SKM-1 (cell line): Measurements from ENCODE around the gene KCNAB2.
"Not testable (repeated sequence)": the region's sequence is repeated elsewhere in the genome, so short reads cannot be mapped to it uniquely, and the experiment has no call there.

Source experiments
- DNase-seq: peaks from one replicate; lab custom pipeline; 2025; ENCODE audit not compliant: unreplicated experiment; lab: John Stamatoyannopoulos, UW

Gene KCNAB2

GRCh38 chr1:6009120-6010040 is 36.3 kb upstream of the KCNAB2 start:
- no peak for DNase-seq

DNA sequence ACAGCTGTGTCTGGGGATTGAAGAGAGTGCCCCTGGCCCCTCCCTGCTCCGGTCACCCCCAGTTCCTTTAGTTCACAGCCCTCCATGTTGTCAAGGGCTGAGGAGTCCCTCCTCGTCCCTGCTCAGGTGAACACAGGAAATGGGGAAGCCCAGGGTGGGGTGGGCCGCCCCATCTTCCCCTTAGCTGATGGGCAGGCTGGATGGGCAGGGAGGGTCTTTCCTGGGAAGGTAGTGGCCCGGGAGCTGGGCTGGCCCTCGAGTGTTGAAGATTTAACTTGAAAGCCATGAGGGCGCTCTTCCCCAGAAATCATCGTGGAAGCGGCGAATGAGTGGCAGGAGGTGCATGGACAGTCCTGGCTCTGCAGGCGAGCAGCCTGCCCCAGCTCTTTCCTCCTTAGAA is 35.1 kb upstream of the KCNAB2 start:
- no peak for DNase-seq

DNA sequence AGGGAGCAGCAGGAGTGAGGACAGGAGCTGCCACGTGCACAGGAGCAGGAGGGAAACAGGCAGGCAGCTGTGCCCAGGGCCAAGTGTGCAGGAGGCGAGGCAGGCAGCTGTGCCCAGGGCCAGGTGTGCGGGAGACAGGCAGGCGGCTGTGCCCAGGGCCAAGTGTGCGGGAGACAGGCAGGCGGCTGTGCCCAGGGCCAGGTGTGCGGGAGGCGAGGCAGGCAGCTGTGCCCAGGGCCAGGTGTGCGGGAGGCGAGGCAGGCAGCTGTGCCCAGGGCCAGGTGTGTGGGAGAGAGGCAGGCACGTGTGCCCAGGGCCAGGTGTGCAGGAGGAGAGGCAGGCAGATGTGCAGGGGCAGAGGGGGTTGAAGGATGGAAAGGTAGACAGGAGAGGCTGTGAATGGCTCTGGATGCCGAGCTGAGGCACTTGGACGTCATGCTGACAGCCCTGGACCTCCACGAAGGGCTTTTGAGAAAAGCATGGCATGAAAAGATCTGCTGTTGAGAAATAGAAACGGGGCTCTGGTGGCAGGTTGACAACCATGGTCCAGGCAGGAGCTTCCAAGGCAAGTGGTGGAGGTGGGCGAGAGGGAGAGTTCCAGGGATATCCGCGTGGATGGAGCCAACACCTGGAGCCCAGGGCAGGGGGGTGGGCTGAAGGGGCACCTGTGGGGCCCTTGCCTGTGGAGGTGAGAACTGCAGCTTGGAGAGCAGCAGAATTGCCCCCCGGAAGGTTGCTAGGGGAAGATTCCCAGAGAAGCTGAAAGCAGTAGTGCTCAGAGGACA is 34.3 kb upstream of the KCNAB2 start:
- no peak for DNase-seq

DNA sequence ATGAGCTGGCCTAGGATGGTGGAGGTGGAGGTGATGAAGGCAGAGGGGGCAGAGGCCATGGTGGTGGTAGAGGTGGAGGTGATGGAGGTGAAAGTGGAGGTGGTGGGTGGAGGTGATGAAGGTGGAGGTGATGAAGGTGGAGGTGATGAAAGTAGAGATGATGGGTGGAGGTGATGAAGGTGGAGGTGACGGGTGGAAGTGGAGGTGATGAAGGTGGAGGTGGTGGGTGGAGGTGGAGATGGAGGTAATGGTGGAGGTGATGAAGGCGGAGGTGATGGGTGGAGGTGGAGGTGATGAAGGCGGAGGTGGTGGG is 33.8 kb upstream of the KCNAB2 start:
- no peak for DNase-seq

DNA sequence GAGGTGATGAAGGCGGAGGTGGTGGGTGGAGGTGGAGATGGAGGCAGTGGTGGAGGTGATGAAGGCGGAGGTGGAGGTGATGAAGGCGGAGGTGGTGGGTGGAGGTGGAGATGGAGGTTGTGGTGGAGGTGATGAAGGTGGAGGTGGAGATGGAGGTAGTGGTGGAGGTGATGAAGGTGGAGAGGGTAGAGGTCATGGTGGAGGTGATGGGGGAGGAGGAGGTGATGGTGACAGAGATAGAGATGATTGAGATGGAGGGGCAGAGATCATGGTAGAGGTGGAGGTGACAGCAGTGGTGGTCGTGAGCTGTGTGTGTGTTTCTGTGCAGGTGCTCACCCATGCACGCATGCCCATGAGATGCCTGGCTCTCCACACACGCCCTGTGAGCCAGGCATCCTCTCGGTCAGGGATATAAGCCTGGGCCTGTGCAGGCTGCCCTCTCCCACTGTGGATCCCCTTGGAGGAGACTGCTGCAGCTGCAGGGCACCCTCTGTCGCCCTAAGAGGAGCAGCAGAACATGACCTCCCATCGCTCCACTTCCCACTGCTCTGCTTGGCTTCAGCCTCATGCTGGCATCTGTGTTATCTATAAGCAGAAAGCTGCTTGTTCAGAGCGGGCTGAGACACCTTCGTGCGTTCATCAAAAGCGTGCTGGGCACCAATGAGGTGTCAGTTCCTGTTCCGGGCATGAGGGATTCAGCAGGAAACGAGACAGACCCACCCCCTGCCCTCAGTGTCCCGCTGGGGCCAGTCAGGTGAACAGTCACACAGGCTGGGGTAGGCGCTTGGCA is 33.0 kb upstream of the KCNAB2 start:
- no peak for DNase-seq

- no peak for DNase-seq
Observed at GRCh38 chr1:6013491-6013890, 32.2 kb upstream of the KCNAB2 start.

DNA sequence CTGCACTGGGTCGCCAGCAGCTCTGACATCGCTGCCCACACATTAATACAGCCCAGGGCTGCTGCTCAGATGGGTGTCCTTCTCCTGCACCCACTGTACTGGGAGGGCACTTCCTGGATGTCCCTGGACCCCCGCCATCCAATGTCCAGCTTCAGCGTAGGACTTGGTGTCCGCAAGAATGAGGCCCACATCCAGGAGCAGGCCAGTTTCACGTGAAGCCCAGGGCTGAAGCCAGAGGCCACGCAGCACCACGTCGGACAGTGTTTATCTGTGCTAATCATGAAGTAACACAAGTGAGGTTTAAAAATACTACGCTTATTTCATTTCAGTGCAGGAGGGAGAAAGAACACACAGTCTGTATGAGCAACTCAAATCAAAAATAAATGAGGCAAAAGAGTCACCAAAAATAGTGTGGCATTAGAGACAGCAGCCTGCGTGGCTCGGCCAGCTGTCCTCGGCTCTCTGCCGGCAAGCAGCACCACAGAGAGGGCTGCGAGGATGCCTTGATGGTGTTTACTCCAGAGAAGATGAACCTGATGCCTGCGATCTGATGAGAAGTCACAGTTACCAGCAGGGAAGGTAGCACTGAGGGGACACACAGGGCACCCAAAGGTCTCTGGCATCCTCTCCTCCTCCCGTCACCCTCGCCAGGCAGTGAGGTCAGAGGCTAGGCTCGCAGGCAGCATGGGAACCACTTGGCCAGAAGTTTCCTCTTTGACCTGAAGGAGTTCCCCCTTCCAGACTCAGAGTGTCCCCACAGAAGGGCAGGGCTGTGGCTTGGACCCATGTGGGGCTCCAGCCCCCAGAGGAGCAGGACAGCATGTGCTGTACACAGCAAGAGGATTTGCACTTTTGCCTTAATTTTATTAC is 31.3 kb upstream of the KCNAB2 start:
- DNase-seq, result peak; percentile 18

GRCh38 chr1:6016191-6016865 is 29.4 kb upstream of the KCNAB2 start:
- no peak for DNase-seq

DNA sequence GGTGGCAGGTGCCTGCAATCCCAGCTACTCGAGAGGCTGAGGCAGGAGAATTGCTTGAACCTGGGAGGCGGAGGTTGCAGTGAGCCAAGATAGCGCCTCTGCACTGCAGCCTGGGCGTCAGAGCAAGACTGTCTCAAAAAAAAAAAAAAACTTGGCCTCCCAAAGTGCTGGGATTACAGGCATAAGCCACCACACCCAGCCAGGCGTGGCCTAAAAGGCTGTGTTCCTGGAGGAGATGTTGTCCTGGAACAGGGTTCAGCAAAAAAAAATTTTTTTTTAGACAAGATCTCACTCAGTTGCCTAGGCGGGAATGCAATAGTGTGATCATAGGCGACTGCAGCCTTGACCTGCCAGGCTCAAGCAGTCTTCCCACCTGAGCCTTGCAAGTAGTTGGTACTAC is 28.0 kb upstream of the KCNAB2 start:
- DNase-seq, result not testable (repeated sequence)

DNA sequence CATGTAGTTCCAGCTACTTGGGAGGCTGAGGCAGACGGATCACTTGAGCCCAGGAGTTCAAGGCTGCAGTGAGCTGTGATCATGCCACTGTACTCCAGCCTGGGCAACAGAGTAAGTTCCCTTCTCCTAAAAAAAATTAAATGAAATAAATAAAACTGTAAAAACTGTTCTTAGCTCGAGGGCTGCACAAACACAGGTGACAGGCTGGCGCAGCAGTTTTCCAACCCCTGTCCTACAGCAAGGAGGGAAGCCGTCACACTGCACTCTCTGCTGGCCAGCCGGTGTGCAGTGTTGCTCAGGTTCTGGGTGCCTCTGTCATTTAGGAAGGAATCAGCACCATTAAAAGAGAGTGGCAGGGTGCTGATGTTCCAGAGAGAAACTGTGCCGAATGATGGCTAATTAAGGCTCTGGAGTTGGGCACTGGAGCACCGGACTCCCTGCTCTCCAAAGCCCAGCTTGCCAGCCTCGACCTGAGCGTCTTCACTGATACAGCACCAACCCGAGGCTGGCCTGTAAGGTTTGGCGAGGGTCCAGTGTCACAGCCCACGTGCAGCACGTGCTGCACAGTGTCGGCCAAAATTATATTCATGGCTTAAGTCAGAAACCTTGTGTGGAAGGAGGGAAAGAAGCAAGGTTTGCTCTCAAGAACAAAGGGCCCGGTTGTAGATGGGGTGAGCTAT is 26.4 kb upstream of the KCNAB2 start:
- no peak for DNase-seq

DNA sequence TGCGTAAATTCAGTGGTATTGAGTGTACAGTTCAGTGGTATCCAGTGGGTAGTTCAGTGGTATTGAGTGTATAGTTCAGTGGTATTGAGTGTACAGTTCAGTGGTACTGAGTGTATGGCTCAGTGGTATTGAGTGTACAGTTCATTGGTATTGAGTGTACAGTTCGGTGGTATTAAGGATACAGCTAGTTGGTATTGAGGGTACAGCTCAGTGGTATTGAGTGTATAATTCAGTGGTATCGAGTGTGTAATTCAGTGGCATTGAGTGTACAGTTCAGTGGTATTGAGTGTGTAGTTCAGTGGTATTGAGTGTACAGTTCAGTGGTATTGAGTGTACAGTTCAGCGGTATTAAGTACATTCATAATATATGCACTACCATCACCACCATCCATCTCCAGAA is 23.5 kb upstream of the KCNAB2 start:
- DNase-seq, result no peak

DNA sequence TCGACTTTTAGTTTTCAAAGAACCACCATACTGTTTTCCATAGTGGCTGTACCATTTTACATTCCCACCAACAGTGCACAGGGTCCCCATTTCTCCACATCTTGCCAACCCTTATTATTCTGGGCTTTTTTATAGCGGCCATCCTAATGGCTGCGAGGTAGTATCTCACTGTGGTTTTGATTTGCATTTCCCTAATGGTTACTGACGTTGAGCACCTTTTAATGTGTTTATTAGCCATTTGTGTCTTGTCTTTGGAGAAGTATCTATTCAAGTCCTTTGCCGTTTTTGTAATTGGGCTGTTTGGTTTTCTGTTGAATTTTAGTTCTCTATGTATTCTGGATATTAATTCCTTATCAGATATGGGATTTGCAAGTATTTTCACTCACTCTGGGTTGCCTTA is 22.3 kb upstream of the KCNAB2 start:
- no peak for DNase-seq

DNA sequence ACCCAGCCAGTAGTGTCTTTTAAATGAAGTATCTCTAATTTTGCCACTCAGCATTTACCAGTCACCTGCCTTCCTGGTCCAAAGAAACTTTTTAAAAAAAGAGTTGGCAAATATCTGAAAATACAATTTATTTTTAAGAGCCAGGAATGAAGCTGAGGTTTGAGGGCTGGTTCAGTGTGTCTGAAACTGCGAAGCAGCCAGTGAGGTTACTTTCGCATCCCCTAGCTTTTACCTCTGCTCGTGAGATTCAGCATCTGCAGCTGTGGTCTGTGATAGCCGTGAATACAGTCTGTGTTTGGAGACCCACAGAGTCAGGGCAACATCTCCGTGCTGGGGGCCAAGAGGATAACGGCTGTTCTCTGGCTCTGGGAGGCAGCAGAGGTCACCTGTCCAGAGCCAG is 21.3 kb upstream of the KCNAB2 start:
- DNase-seq, result no peak

- no peak for DNase-seq
Observed at GRCh38 chr1:6025269-6026094, 20.2 kb upstream of the KCNAB2 start.

GRCh38 chr1:6026095-6026809 is 19.4 kb upstream of the KCNAB2 start:
- peak; percentile 83 for DNase-seq

DNA sequence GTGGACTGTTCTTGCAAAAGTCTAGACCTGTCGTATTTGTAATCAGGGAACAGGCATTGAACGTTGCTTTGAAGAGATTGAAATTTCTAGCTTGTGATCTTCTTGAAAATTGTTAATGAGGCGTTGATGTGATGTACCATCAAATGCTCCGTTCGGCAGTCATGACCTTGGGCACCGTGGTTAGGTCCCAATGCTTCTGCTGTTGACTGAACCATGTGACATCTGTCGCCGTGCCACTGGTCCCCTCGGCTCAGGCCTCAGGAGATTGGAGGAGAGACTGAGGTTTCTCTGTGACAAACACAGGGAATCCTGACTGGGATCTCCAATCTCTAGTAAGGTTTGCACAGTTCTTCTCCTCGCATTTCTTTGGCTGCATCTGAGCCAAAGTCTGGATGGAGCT is 18.1 kb upstream of the KCNAB2 start:
- DNase-seq, result peak; percentile 52

DNA sequence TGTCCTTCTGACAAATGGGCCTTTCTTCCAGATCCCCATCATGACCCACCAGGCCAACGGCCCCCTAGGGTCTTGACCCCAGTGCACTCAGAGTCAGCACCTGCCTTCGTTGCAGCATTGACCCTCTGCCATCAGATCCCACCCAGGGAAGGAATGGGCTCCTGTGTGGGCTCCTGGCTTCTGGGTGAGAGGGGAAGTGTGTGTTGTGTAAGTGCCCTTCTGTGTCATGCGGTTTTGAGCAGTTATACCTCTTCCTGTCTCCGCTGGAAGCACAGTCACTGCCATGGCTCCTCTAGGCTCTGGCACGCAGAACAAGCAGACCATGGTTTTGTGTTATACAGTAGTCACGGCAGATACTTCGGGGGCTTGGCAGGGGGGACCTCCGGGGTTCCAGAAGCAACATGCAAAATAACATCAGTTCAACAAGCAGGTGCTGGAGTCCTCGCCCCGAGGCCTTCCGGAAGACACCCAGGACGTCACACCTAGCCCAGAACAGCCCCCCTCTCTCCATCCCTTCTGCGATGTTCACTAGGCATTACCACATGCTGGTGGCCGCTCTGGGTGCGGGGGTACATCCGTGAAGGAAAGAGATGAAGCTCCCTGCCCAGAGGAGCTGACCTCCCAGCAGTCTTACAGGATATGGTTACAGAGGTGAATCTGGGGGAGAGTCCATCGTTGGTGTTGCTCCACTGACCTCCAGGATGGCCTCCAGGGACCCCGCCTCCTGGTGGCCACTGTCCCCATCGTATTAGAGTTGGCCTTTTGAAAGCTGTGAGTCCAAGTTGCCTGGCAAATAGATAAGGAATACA is 17.4 kb upstream of the KCNAB2 start:
- peak; percentile 82 for DNase-seq
